GM12872 (cell line): ENCODE data around the gene DYNC1LI1.

Source experiments
- TF ChIP-seq, protein P1 (sequence below): IDR thresholded peaks from 3 replicates; pipeline ENCODE4 v1.5.1; 2011; ENCODE audit warnings: low read depth, mild to moderate bottlenecking, low read length, moderate library complexity; ENCODE audit not compliant: insufficient read depth

The DYNC1LI1 gene

DNA sequence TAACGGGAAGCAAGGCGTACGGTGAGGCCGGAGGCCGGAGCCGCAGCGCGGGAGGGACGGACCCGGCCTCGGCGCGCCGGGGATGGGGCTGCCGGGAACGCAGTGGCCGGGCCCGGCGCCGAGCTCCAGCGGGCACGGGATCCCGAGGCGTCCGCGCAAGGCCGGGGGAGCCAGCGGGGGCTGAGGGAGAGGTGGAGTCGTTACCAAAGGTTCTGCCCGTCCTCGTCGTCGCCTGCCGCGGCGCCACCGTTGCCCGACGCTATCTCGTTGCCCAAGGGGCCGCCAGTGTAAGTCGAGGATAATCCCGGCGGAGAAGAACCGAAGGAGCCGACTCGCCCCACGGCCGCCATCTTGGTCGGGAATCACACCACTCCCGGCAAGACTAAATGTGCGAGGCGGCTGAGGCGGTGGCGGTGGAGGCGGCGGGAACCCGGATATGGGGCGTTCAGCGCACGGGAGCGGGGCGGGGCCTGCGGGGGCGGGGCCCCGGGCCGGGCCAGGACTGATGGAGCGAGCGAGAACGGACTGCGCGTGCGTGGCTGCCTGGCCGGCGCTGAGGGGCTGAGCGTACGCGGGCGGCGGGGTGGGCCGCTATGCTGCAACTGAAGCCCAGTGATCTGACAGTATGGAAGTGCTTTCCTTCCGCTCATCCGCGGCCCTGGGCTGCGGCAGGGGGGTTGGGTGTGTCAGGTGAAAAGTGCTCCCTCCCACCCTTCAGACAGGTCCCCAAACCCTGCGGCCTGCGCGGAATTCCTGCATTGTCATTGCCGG, at the start of gene DYNC1LI1:
DYNC1LI1 (minus strand) TSS at position 438 of the 771 bp plus-strand sequence; CDS start at position 350, 88 bp downstream.
- TF ChIP-seq, protein P1, sequence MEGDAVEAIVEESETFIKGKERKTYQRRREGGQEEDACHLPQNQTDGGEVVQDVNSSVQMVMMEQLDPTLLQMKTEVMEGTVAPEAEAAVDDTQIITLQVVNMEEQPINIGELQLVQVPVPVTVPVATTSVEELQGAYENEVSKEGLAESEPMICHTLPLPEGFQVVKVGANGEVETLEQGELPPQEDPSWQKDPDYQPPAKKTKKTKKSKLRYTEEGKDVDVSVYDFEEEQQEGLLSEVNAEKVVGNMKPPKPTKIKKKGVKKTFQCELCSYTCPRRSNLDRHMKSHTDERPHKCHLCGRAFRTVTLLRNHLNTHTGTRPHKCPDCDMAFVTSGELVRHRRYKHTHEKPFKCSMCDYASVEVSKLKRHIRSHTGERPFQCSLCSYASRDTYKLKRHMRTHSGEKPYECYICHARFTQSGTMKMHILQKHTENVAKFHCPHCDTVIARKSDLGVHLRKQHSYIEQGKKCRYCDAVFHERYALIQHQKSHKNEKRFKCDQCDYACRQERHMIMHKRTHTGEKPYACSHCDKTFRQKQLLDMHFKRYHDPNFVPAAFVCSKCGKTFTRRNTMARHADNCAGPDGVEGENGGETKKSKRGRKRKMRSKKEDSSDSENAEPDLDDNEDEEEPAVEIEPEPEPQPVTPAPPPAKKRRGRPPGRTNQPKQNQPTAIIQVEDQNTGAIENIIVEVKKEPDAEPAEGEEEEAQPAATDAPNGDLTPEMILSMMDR = no peak

GRCh38 chr3:32619395-32619794, 48.7 kb upstream of the DYNC1LI1 start:
- TF ChIP-seq, protein P1 = no peak

DNA sequence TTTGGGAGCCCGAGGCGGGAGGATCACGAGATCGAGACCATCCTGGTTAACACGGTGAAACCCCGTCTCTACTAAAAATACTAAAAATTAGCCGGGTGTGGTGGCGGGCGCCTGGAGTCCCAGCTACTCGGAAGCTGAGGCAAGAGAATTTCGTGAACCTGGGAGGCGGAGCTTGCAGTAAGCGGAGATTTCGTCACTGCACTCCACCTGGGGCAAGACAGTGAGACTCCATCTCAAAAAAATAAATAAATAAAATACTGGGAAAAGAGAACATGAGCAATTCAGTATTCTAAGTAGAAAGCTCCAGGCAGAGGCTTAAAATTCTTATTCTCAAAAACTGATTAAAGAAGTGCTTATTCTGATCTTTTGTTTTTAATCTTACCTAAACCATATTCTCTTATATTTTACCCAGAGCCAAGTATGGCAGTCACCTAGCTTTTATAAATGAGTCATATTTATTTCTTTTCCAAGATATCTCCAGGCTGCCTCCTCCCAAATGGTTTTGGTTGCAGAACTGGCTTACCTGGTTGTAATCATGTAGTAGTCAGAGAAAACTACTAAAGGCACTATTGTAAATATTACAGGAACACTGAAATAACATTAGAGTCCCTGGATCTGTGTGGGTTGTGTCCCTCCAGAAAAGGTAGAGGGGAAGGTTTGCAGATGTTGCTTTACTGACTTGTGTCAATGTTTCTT, 45.8 kb upstream of the DYNC1LI1 start:
- TF ChIP-seq, protein P1 = no peak

- TF ChIP-seq, protein P1 = no peak
Measured at GRCh38 chr3:32614956-32615355, 44.3 kb upstream of the DYNC1LI1 start.

- TF ChIP-seq, protein P1 = no peak
Measured at GRCh38 chr3:32613183-32613582, 42.5 kb upstream of the DYNC1LI1 start.

- TF ChIP-seq, protein P1 = no peak
Measured at GRCh38 chr3:32612547-32612946, 41.9 kb upstream of the DYNC1LI1 start.

- TF ChIP-seq, protein P1 = no peak
Measured at GRCh38 chr3:32607522-32607921, 36.9 kb upstream of the DYNC1LI1 start.
